Measurements from ENCODE around the gene ZSWIM6.

The ZSWIM6 gene

DNA sequence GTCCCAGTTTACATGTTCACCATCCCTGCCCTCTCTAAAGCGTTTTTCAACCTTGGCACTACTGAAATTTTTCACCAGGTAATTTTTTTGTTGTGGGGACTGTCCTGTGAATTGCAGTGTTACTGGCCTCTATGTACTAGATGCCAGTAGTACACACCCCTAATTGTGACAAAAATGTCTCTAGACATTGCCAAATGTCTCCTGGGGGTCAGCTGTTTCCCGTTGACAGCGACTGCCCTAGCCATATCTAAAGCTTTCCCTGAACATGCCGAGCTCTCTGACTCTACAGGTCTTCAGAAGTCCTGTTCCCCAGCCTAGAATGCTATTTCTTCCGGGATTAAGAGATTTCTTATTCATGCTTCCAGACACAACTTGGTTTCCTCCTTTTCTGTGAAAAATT, 235.3 kb downstream of the ZSWIM6 start:
- DNase-seq = no peak

- DNase-seq = no peak
These were observed 237.3 kb downstream of the ZSWIM6 start for GRCh38 chr5:61569353-61569752.

DNA sequence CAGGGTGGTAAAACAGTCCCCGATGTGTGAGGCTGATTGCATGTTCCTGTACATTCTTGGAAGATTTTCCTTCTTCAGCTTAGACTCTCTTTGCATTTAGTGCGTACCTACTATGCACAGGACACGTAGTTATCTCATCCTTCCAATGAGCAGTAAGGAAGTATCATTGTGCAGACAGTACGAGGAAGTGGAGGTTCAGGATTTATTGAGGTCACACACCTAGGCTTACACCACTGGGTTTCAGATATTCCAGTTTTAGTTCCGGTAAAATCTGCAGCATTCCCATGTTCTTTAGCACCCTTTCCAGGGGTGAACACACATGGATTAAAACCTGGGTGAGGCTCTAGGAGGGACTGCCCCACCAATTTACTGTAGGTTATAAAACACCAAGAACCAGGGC, 238.7 kb downstream of the ZSWIM6 start:
- no peak for DNase-seq

DNA sequence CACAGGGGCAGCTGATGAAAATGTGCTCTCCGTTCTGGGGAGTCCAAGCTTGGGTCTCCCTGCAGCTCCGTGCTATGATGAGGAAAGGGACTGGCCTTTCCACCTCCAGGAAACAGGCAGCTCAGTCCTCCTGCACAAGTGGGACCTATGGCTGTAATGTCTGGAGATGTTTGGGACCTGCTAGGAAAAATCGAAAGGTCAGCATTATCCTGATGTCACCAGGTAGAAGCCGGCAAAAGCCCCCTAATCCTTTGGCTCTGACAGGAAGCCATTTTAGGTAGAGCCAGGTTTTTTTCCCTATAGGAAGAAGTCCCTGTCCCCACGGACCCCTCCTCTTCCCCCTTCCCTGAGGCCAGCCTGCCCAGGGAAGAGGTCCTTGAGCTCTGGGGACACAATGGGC, 240.9 kb downstream of the ZSWIM6 start:
- no peak for DNase-seq

DNA sequence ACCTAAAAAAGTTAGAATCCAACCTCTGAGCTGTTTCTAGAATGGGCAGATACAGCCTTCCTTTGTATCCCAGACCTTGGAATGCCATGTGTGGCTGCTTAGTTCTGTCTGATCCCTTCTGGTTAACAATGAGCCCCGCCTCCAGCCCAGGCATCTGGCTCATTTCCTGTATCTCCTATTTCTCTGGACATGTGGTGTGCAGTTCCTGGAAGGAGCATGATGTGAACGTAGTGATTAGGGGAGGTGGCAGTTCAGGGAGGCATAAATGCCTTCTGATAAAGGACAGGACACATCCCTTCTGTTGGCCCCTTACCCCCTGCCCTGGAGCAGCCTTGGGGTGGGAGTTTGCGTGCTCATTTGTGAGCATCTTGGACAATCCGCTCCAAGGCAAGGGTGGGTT, 243.0 kb downstream of the ZSWIM6 start:
- no peak for DNase-seq

DNA sequence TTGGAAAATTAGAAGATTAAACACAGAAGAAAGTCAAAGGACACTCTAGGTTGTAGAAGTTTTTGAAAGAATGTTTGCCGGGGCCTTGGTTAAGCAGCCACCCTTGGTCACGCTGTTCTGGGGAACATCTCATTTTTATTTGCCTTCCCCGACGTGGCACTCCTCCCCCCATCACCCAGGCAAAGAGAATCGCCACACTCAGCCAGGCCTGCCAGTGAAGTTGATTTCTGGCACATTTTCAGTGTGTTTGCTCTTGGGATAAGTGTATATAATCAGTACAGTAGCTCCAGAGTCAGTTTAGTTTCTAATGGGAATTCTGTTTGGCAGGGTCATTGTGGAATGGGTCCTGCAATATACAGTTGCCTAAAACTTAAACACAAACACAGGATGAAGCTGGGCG, 243.5 kb downstream of the ZSWIM6 start:
- no peak for DNase-seq

- no peak for DNase-seq
These were observed 244.5 kb downstream of the ZSWIM6 start for GRCh38 chr5:61576556-61576955.

GRCh38 chr5:61578858-61579503, 246.9 kb downstream of the ZSWIM6 start:
- no peak for DNase-seq

GRCh38 chr5:61582205-61582820, 250.3 kb downstream of the ZSWIM6 start:
- no peak for DNase-seq

DNA sequence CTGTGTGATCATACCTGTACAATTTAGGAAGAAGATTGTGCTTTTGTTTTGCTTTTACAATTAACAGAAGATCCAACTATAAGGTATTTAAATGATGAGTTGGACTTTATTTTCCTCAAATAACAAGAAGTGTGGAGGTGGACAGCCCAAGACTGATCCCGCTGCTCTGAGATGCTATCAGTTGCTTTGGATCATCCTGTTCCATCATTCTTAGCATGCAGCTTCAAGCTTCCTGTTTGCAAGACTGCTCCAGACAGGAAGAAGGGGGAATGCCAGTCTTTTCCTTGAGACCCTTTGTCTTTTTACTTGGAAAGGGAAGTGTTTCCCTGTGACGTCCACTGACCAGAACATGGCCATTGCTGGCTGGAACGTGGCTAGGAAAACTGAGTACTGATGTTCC, 250.8 kb downstream of the ZSWIM6 start:
- no peak for DNase-seq

DNA sequence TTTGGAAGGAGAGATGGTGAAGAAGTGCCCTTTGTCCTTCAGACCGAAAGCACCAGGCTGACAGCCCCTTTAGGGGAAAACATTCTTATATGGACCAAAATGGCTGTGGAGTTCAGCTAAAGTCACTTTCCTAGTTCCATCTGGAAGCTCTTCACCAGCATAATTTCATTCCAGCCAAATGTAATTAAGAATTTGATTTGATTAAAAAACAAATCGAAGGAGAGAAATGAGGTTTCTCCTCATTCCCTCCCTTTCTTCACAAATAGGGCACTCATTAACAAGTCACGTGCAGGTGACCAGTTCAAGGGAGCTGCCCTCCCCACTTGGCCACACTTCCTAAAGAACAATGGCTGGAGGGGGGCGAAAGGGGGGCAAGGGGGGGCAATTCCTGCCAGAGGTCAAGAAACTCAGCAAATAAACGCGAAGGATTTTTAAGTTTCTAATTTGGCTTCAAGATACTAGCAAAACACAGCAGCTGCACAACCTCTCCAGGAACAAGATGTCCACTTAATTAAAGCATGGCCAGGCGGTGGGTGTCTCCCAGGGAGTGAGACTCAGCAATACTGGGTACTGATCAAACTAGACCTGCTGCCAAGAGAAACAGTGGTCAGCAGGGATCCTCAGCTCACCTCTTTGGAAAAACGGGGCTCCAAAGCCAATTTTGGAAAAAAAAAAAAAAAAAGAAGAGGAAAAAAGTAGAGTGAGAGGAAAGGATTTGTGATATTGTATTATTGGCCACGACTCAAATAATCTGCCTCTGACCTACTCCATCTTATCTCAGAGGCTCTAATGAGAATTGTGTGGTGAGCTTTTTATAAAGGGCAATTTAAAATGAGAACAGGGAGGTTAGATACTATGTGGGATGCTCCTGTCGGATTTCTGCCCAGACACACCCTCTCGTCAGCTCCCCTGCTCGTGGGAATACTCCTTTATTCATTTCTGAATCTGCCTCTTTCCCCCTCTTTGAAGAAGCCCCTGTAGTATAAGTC, 254.3 kb downstream of the ZSWIM6 start:
- DNase-seq = no peak

GRCh38 chr5:61587125-61587524, 255.1 kb downstream of the ZSWIM6 start:
- DNase-seq = no peak

GRCh38 chr5:61588216-61588615, 256.2 kb downstream of the ZSWIM6 start:
- no peak for DNase-seq

GRCh38 chr5:61589946-61590345, 257.9 kb downstream of the ZSWIM6 start:
- DNase-seq = no peak

- DNase-seq = no peak
These were observed 258.4 kb downstream of the ZSWIM6 start for GRCh38 chr5:61590473-61590872.

DNA sequence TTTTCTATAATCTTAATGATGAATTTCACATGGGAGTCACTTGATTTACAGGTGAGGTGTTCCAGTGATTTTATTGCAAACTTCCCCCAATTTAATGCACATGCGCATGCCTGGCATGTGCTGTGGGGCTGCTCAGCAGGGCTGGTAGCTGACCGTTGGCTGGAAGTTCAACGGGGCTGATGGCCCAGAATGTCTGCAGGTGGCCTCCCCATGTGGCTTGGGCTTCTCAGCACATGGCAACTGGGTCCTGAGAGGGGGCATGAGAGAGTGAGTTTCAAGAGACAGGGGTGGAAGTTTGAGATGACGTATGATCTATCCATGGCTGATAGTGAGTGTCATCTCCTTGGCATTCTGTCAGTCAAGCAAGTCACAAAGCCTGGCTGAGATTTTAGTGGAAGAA, 259.8 kb downstream of the ZSWIM6 start:
- DNase-seq = no peak

DNA sequence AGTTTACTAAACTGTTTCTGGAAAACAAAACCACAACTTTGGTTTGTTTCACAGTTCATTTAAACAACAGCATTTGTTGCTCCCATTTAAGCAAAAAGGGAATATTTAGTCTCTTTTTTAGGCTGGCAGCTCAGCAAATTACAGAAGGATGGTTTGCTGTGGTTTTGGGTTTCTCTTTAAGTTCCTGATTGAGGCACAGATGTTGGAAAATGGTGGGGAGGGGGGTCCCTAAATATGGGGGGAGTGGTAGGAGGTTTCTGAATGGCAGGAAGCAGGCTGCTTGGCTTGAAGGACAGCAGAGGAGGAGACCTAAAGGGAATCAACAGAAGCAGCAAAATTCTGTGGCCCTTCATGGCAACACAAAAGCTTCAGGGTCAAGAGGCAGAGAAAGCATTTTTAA, 263.4 kb downstream of the ZSWIM6 start:
- no peak for DNase-seq

All from suppressor macrophage treated with lipopolysaccharide for 4 hours (primary cell).